A673 (cell line): ENCODE data around the gene ANKRD11. TPM values are rescaled to one million over a fixed set of nuclear protein-coding genes. Genes with fewer than 3 reads are reported as not detected.

ENCODE experiments used
- BruUV-seq: library from RNA; stranded (reverse); fragments of 400-500 nt; replicated peaks from 2 replicates; lab custom pipeline; 2021; lab: Mats Ljungman, UMichigan
- CTCF ChIA-PET: fragments of 300-600 bp; sonication (Branson Sonifier 250); formaldehyde crosslinking; loops from one replicate; lab custom pipeline; 2022; ENCODE audit warnings: antibody characterized with exemption; lab: Charles Lee
- POLR2A ChIA-PET: fragments of 300-600 bp; sonication (Branson Sonifier 250); formaldehyde crosslinking; loops from one replicate; lab custom pipeline; 2022; ENCODE audit warnings: antibody characterized with exemption; ENCODE audit not compliant: low non-redundant PET; lab: Charles Lee
- DNase-seq: peaks from one replicate; pipeline ENCODE4 v3.0.0-alpha.2; 2015; ENCODE audit warnings: low spot score
- H3K27ac ChIP-seq: fragments of 200-600 bp; sonication (generic); 2 replicates; pipeline ENCODE4 v1.5.1; 2016; ENCODE audit warnings: mixed run types, low read depth, mild to moderate bottlenecking, mixed read lengths, antibody characterized with exemption, low read length; ENCODE audit not compliant: poor library complexity, severe bottlenecking
- H3K27me3 ChIP-seq: fragments of 200-600 bp; sonication (generic); replicated peaks from 2 replicates; pipeline ENCODE4 v1.6.1; 2017; ENCODE audit warnings: mixed run types, low read depth, mild to moderate bottlenecking, mixed read lengths, antibody characterized with exemption, low read length; ENCODE audit not compliant: insufficient read depth, poor library complexity
- H3K36me3 ChIP-seq: fragments of 200-600 bp; sonication (generic); 2 replicates; pipeline ENCODE4 v1.6.1; 2016; ENCODE audit warnings: mixed run types, mild to moderate bottlenecking, mixed read lengths, antibody characterized with exemption, low read length; ENCODE audit not compliant: insufficient read depth, poor library complexity, severe bottlenecking
- H3K4me1 ChIP-seq: fragments of 200-600 bp; sonication (generic); 2 replicates; pipeline ENCODE4 v1.6.1; 2017; ENCODE audit warnings: mixed run types, mild to moderate bottlenecking, mixed read lengths, antibody characterized with exemption, low read length; ENCODE audit not compliant: insufficient read depth, poor library complexity, severe bottlenecking
- H3K4me3 ChIP-seq: fragments of 200-600 bp; sonication (generic); 2 replicates; pipeline ENCODE4 v1.5.1; 2016; ENCODE audit warnings: low read depth, mixed run types, mild to moderate bottlenecking, mixed read lengths, low read length; ENCODE audit not compliant: poor library complexity, severe bottlenecking
- H3K9me3 ChIP-seq: fragments of 200-600 bp; sonication (generic); 2 replicates; pipeline ENCODE4 v1.6.1; 2016; ENCODE audit warnings: mixed run types, low read depth, mild to moderate bottlenecking, mixed read lengths, antibody characterized with exemption, low read length; ENCODE audit not compliant: poor library complexity, severe bottlenecking
- CTCF ChIP-seq: fragments of 300-800, 200-600 bp; sonication (generic); conservative IDR thresholded peaks from 2 replicates; pipeline ENCODE4 v1.5.1; 2017; ENCODE audit warnings: low read depth, mild to moderate bottlenecking, antibody characterized with exemption, low read length, moderate library complexity, mixed read lengths
- EZH2 ChIP-seq: fragments of 200-600 bp; sonication (generic); IDR thresholded peaks from 2 replicates; pipeline ENCODE4 v1.6.1; 2017; ENCODE audit warnings: borderline replicate concordance, low read depth, mild to moderate bottlenecking, mixed read lengths, antibody characterized with exemption, low read length; ENCODE audit not compliant: poor library complexity, severe bottlenecking
- intact Hi-C: fragments of 100-400 bp; cut with micrococcal nuclease; formaldehyde crosslinking; loops from one replicate; pipeline ENCODE4 v1.10.0; 2022; ENCODE audit not compliant: unreplicated experiment
- total RNA-seq: library from RNA; stranded (reverse); gene quantifications from 2 replicates; pipeline ENCODE4 v1.2.3, GENCODE V29; 2021

The ANKRD11 gene
- total RNA-seq, 1 experiment from 2014 or later: 217 TPM

- intact Hi-C loops: no loop called here
- DNase-seq: peak; percentile 76
- Histone ChIP-seq H3K27ac (no peak overlapping the region), H3K9me3 (no peaks in the 10 kb centered on the region), H3K27me3 (no peaks in the 10 kb centered on the region), H3K4me1 (no peaks in the 10 kb centered on the region), H3K36me3 (peaks cover 49% of the 10 kb centered on the region), H3K4me3 (no peak overlapping the region)
- ChIA-PET CTCF (interaction anchor here (0.5 kb wide), 1 partner anchor 78 kb away, joined by 4 read pairs; no protein-coding TSS in a partner anchor), POLR2A (no interaction called here)
- no TSS peak for BruUV-seq
- TF ChIP-seq EZH2 (no peak), CTCF (peak; percentile 81)
Measured at GRCh38 chr16:89289428-89290395, 200.6 kb downstream of the ANKRD11 start.

GRCh38 chr16:89288966-89289365 lies 201.4 kb downstream of the ANKRD11 start:
- DNase-seq: no peak
- Histone ChIP-seq H3K27me3 (no peaks in the 10 kb centered on the region), H3K9me3 (no peaks in the 10 kb centered on the region), H3K27ac (no peak overlapping the region), H3K36me3 (peaks cover 57% of the 10 kb centered on the region), H3K4me3 (no peak overlapping the region), H3K4me1 (no peaks in the 10 kb centered on the region)
- no TSS peak for BruUV-seq
- intact Hi-C loops: no loop called here
- TF ChIP-seq CTCF (no peak), EZH2 (no peak)
- ChIA-PET POLR2A (no interaction called here), CTCF (interaction anchor here (0.5 kb wide), 1 partner anchor 79 kb away, joined by 4 read pairs; no protein-coding TSS in a partner anchor)

- TF ChIP-seq CTCF (no peak), EZH2 (no peak)
Measured at GRCh38 chr16:89288577-89288844, 201.8 kb downstream of the ANKRD11 start.

More at GRCh38 chr16:89288577-89288844, 201.8 kb downstream of the ANKRD11 start:
- no peak for DNase-seq
- Histone ChIP-seq H3K36me3 (peaks cover 61% of the 10 kb centered on the region), H3K27me3 (no peaks in the 10 kb centered on the region), H3K27ac (no peak overlapping the region), H3K4me1 (no peaks in the 10 kb centered on the region), H3K9me3 (no peaks in the 10 kb centered on the region), H3K4me3 (no peak overlapping the region)
- intact Hi-C loops: no loop called here
- CTCF ChIA-PET: no interaction called here
- POLR2A ChIA-PET: no interaction called here
- BruUV-seq: no TSS peak
